Measurements from ENCODE around the gene MARK1. TPM values are rescaled to one million over a fixed set of nuclear protein-coding genes. Genes with fewer than 3 reads are reported as not detected.

The MARK1 gene
- total RNA-seq, 1 experiment from 2014 or later: 17.8 TPM

- H3K4me3 Mint-ChIP-seq: no peak overlapping the region
Measured at GRCh38 chr1:220655961-220656740, 128.2 kb downstream of the MARK1 start.

More at GRCh38 chr1:220655961-220656740, 128.2 kb downstream of the MARK1 start:
- Histone ChIP-seq H4K5ac (ENCODE audit: insufficient read length, low read depth, low read length) (no peak overlapping the region), H3K56ac (ENCODE audit: insufficient read length, low read depth, low read length) (no peak overlapping the region), H4K20me1 (ENCODE audit: control insufficient read depth, insufficient read depth, insufficient read length) (no peaks in the 10 kb centered on the region), H3K4ac (ENCODE audit: low read depth, low read length) (no peak overlapping the region), H2BK12ac (ENCODE audit: insufficient read length, low read depth, low read length) (no peak overlapping the region), H3K27ac (ENCODE audit: insufficient read length, low read depth, low read length) (no peak overlapping the region), H3K18ac (ENCODE audit: insufficient read length, low read depth, low read length) (no peak overlapping the region), H2BK5ac (ENCODE audit: insufficient read length, low read length) (no peak overlapping the region), H4K8ac (replicated peaks; ENCODE audit: insufficient read length, low read depth, low read length) (no peak overlapping the region), H2BK120ac (ENCODE audit: low read depth, low read length, poor library complexity, severe bottlenecking) (no peak overlapping the region), H3K23me2 (ENCODE audit: insufficient read length, low read depth, low read length, poor library complexity, severe bottlenecking) (no peaks in the 10 kb centered on the region), H2AK5ac (ENCODE audit: insufficient read length, low read length) (no peak overlapping the region), H3K79me1 (ENCODE audit: insufficient read depth, low read depth, low read length, poor library complexity, severe bottlenecking) (no peaks in the 10 kb centered on the region), H2BK15ac (ENCODE audit: low read depth, low read length) (no peak overlapping the region), H3K9me3 (ENCODE audit: control insufficient read depth, low read depth, low read length) (no peaks in the 10 kb centered on the region), H3K14ac (ENCODE audit: insufficient read depth, low read length) (no peak overlapping the region), H3K4me1 (ENCODE audit: insufficient read depth, low read length) (no peaks in the 10 kb centered on the region), H3K9ac (ENCODE audit: extremely low read depth, insufficient read length, low read length) (no peak overlapping the region), H2AFZ (ENCODE audit: low read length) (no peak overlapping the region), H3T11ph (ENCODE audit: low read length) (no peak overlapping the region), H3K79me2 (ENCODE audit: insufficient read depth, low read length) (no peaks in the 10 kb centered on the region), H3K27me3 (ENCODE audit: insufficient read depth, low read length) (no peaks in the 10 kb centered on the region), H2BK20ac (ENCODE audit: low read depth, low read length, poor library complexity, severe bottlenecking) (no peak overlapping the region), H3K23ac (ENCODE audit: insufficient read length, low read depth, low read length) (no peak overlapping the region), H3K4me2 (ENCODE audit: insufficient read depth, insufficient read length, low read length) (no peak overlapping the region), H4K91ac (ENCODE audit: insufficient read length, low read depth, low read length) (no peak overlapping the region)
- Mint-ChIP-seq H3K9me3 (no peaks in the 10 kb centered on the region), H3K4me1 (peaks cover 5 to 8% of the 10 kb centered on the region in 2 experiments), H3K27ac (peak overlapping the region in 1 of 3 experiments; percentile 2; a peak in 1 of 7 replicates), H3K36me3 (ENCODE audit: insufficient read depth in 1 of 3, low read depth in 3 of 3) (peaks cover 0 to 22% (median 21%) of the 10 kb centered on the region in 3 experiments; a peak in 5 of 7 replicates), H3K27me3 (ENCODE audit: low read depth) (no peaks in the 10 kb centered on the region)
- DNase-seq: no peak
- TF ChIP-seq, protein P1, sequence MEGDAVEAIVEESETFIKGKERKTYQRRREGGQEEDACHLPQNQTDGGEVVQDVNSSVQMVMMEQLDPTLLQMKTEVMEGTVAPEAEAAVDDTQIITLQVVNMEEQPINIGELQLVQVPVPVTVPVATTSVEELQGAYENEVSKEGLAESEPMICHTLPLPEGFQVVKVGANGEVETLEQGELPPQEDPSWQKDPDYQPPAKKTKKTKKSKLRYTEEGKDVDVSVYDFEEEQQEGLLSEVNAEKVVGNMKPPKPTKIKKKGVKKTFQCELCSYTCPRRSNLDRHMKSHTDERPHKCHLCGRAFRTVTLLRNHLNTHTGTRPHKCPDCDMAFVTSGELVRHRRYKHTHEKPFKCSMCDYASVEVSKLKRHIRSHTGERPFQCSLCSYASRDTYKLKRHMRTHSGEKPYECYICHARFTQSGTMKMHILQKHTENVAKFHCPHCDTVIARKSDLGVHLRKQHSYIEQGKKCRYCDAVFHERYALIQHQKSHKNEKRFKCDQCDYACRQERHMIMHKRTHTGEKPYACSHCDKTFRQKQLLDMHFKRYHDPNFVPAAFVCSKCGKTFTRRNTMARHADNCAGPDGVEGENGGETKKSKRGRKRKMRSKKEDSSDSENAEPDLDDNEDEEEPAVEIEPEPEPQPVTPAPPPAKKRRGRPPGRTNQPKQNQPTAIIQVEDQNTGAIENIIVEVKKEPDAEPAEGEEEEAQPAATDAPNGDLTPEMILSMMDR (conservative IDR thresholded peaks at IDR 0.05): no peak
